K562 (cell line): ENCODE measurements around the gene CLCN1. TPM values are rescaled to one million over a fixed set of nuclear protein-coding genes. Genes with fewer than 3 reads are reported as not detected.
A peak's percentile ranks its signal among the peaks of the same experiment; 100 is the strongest.

Experiments
- ARHGAP35 ChIP-seq: fragments of 450-650 bp; IDR thresholded peaks from 2 replicates; pipeline ENCODE4 v1.6.1; 2018; ENCODE audit not compliant: partially characterized antibody
- ATF7 ChIP-seq: fragments of 450-650 bp; IDR thresholded peaks from 2 replicates; pipeline ENCODE4 v1.7.1; 2014; ENCODE audit warnings: mild to moderate bottlenecking, moderate library complexity
- CAMTA2 ChIP-seq: fragments of 250-450 bp; sonication (Bioruptor Pico); conservative IDR thresholded peaks from 2 replicates; pipeline ENCODE4 v1.5.1; 2022
- CHD2 ChIP-seq: IDR thresholded peaks from 2 replicates; pipeline ENCODE4 v1.6.1; 2011; ENCODE audit warnings: low read depth, low read length
- EGR1 ChIP-seq: fragments of 450-650 bp; conservative IDR thresholded peaks from 2 replicates; pipeline ENCODE4 v1.6.1; 2017; ENCODE audit warnings: mild to moderate bottlenecking
- HDAC6 ChIP-seq: IDR thresholded peaks from 2 replicates; pipeline ENCODE4 v1.6.1; 2012; ENCODE audit warnings: low read depth, mild to moderate bottlenecking, control low read depth, inconsistent platforms, low read length, moderate library complexity
- HDAC8 ChIP-seq: fragments of 450-650 bp; IDR thresholded peaks from 2 replicates; pipeline ENCODE4 v1.6.1; 2016; ENCODE audit warnings: mild to moderate bottlenecking, missing genetic modification characterization, moderate library complexity, missing compliant biosample characterization
- HLTF ChIP-seq: fragments of 450-650 bp; IDR thresholded peaks from 2 replicates; pipeline ENCODE4 v1.6.1; 2016
- KAT8 ChIP-seq: fragments of 450-650 bp; IDR thresholded peaks from 2 replicates; pipeline ENCODE4 v1.6.1; 2016; ENCODE audit warnings: low read depth, mild to moderate bottlenecking
- MTA1 ChIP-seq: fragments of 450-650 bp; IDR thresholded peaks from 2 replicates; pipeline ENCODE4 v1.6.1; 2017; ENCODE audit warnings: borderline replicate concordance
- MTF1 ChIP-seq: fragments of 250-450 bp; sonication (Bioruptor Pico); IDR thresholded peaks from 2 replicates; pipeline ENCODE4 v1.9.0; 2021; ENCODE audit warnings: moderate library complexity, mild to moderate bottlenecking, inconsistent platforms, borderline replicate concordance
- NELFE ChIP-seq: IDR thresholded peaks from 2 replicates; pipeline ENCODE4 v1.6.1; 2011; ENCODE audit warnings: mild to moderate bottlenecking; ENCODE audit not compliant: insufficient read depth, insufficient read length
- NEUROD1 ChIP-seq: fragments of 150-350 bp; IDR thresholded peaks from 2 replicates; pipeline ENCODE4 v1.6.1; 2014; ENCODE audit warnings: borderline replicate concordance, low read length, low read depth; ENCODE audit not compliant: partially characterized antibody
- NFIC ChIP-seq: fragments of 450-650 bp; IDR thresholded peaks from 2 replicates; pipeline ENCODE4 v1.6.1; 2017; ENCODE audit warnings: mild to moderate bottlenecking, inconsistent platforms
- NFXL1 ChIP-seq: fragments of 450-650 bp; formaldehyde crosslinking; IDR thresholded peaks from 2 replicates; pipeline ENCODE4 v1.4.0; 2021; ENCODE audit warnings: mild to moderate bottlenecking
- NR2C2 ChIP-seq, 2 experiments: fragments of 200-800 bp in 1 of 2; sonication (Bioruptor generic) in 1 of 2; sonication (generic) in 1 of 2; formaldehyde crosslinking in 1 of 2; IDR thresholded peaks; 2 replicates each; pipeline versions ENCODE4 v1.6.1 to v1.8.0; 2016 to 2022; ENCODE audit warnings: mild to moderate bottlenecking in 1 of 2, missing compliant biosample characterization in 1 of 2, missing genetic modification characterization in 1 of 2, missing genetic modification reagents in 1 of 2
- OTX1 ChIP-seq: fragments of 450-650 bp; formaldehyde crosslinking; IDR thresholded peaks from 2 replicates; pipeline ENCODE4 v1.4.0; 2022; ENCODE audit warnings: mild to moderate bottlenecking
- PML ChIP-seq: IDR thresholded peaks from 2 replicates; pipeline ENCODE4 v1.6.1; 2012; ENCODE audit warnings: low read length, inconsistent platforms
- POLR2AphosphoS5 ChIP-seq: IDR thresholded peaks from 2 replicates; pipeline ENCODE4 v1.6.1; 2011; ENCODE audit warnings: mild to moderate bottlenecking, low read depth, low read length, moderate library complexity; ENCODE audit not compliant: control insufficient read depth, insufficient read depth
- RBM39 ChIP-seq: fragments of 200-400 bp; formaldehyde crosslinking; optimal IDR thresholded peaks from 2 replicates; pipeline ENCODE3; 2018; ENCODE audit warnings: low read depth, low read length
- SREBF1 ChIP-seq: fragments of 150-350 bp; IDR thresholded peaks from 2 replicates; pipeline ENCODE4 v1.6.1; 2014; ENCODE audit warnings: antibody characterized with exemption, low read depth, low read length, borderline replicate concordance
- STAT5B ChIP-seq: fragments of 250-450 bp; sonication (Bioruptor Pico); IDR thresholded peaks from 2 replicates; pipeline ENCODE4 v1.8.0; 2021; ENCODE audit warnings: mild to moderate bottlenecking, inconsistent platforms
- TARDBP ChIP-seq: fragments of 450-650 bp; IDR thresholded peaks from 2 replicates; pipeline ENCODE4 v1.6.1; 2016
- TOE1 ChIP-seq, 2 experiments: fragments of 450-650 bp in 1 of 2; sonication (generic) in 1 of 2; formaldehyde crosslinking in 1 of 2; IDR thresholded peaks; 2 replicates each; pipeline versions ENCODE4 v1.7.1 to v1.8.0; 2016 to 2022; ENCODE audit warnings: borderline replicate concordance in 2 of 2, mild to moderate bottlenecking in 2 of 2, antibody characterized with exemption in 1 of 2, inconsistent platforms in 1 of 2, low read depth in 1 of 2, missing genetic modification reagents in 1 of 2, moderate library complexity in 1 of 2
- ZC3H8 ChIP-seq: fragments of 450-650 bp; IDR thresholded peaks from 2 replicates; pipeline ENCODE4 v1.6.1; 2017
- ZNF124 ChIP-seq: sonication (generic); formaldehyde crosslinking; IDR thresholded peaks from 2 replicates; pipeline ENCODE4 v1.8.1; 2022; ENCODE audit warnings: missing genetic modification reagents
- ZNF212 ChIP-seq: fragments of 450-650 bp; formaldehyde crosslinking; IDR thresholded peaks from 2 replicates; pipeline ENCODE4 v1.4.0; 2020; ENCODE audit warnings: mild to moderate bottlenecking
- ZNF274 ChIP-seq: IDR thresholded peaks from 2 replicates; pipeline ENCODE4 v1.6.1; 2011; ENCODE audit warnings: low read depth, mild to moderate bottlenecking, low read length, moderate library complexity, borderline replicate concordance
- ZNF324 ChIP-seq: fragments of 250-450 bp; sonication (Bioruptor Pico); IDR thresholded peaks from 2 replicates; pipeline ENCODE4 v1.4.0; 2020; ENCODE audit warnings: mild to moderate bottlenecking
- ZNF507 ChIP-seq: conservative IDR thresholded peaks from 2 replicates; pipeline ENCODE4 v1.6.1; 2017; ENCODE audit warnings: missing genetic modification characterization, missing compliant biosample characterization
- ZNF644 ChIP-seq: fragments of 200-800 bp; sonication (Bioruptor generic); IDR thresholded peaks from 2 replicates; pipeline ENCODE4 v1.6.1; 2016; ENCODE audit warnings: low read depth, missing genetic modification characterization, missing compliant biosample characterization
- ZNF76 ChIP-seq: fragments of 250-450 bp; sonication (Bioruptor Pico); IDR thresholded peaks from 2 replicates; pipeline ENCODE4 v1.4.0; 2020; ENCODE audit warnings: mild to moderate bottlenecking, moderate library complexity, borderline replicate concordance
- ZNF780A ChIP-seq: fragments of 250-450 bp; sonication (Bioruptor Pico); IDR thresholded peaks from 2 replicates; pipeline ENCODE4 v1.5.0; 2021; ENCODE audit warnings: mild to moderate bottlenecking
- polyA plus RNA-seq, 8 experiments: library from polyadenylated mRNA; depleted of rRNA in 4 of 8; stranded (reverse) in 5 of 8; unstranded in 3 of 8; fragments of >200 nt; fragmentation: Nextera tagmentation in 2 of 8; fragmentation: Illumina TruSeq in 1 of 8; extraction: Ambion mirVana in 2 of 8; extraction: Trizol in 1 of 8; gene quantifications; 2 replicates each; pipeline versions ENCODE4 v1.2.1 to v1.2.3, GENCODE V29; 2011 to 2014; ENCODE audit warnings: inconsistent platforms in 1 of 8, missing spikeins in 1 of 8
- total RNA-seq, 7 experiments: library from RNA; depleted of rRNA in 6 of 7; stranded (reverse); fragments of >200 nt in 6 of 7; fragmentation: Illumina TruSeq in 2 of 7; extraction: Trizol in 2 of 7; gene quantifications; 2 replicates each; pipeline versions ENCODE4 v1.2.1 to v1.2.3, GENCODE V29; 2011 to 2021; ENCODE audit warnings: low replicate concordance in 1 of 7

The CLCN1 gene
- total and polyA plus RNA-seq, 9 of the 15 experiments (the other 6 are each of a cell fraction or from before 2014, with no cell fraction given), result 0.01 to 0.11 (median 0.04) TPM; not detected in 4

DNA sequence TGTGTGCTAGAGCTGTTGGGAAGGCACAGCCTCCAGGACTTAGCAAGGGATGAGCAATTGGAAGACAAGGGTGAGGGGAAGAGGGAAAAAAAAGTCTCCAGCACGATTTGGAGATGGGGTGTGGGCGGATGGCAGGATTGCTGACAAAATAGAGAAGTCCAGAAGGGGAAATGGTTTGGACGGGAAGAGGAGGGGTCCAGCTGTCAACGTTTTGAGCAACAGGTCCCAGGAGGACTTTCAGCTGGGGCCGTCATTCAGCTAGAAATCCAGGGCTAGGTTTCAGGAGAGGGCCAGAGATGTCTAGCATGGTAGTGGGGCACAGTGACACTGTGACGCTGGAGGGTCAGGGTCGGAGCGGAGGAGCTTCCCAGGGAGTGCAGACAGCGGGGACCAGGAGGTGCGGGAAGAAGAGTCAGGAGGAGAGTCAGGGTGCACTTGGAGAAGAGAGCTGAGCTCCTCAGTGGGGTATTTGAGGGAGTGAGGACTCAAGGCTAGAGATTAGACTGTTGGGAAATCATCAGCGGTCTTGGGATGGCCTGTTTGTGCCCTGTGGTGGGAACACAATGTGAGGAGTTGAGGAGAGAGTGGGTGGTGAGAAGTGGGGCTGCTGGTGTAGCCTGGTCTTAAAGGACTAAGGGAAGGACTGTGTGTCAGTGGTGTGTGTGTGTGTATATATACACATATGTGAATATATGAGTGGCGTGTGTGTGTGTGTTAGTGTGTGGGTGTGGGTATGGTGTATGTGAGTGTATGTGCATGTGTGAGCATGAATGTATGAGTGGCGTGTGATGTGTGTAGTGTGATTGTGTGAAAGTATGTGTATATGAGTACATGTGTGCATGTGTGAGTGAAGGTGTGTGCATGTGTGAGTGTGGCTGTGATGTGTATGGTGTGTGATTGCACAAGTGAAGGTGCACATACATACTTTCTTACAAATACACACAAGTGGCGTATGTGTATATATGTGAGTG lies 69.0 kb downstream of the CLCN1 start (continued):
- TF ChIP-seq ZNF644 (tag) (no peak), TARDBP (peak; percentile 27; the same call in 1 of the 2 replicates), ZNF274 (no peak), ATF7 (no peak), HLTF (peak; percentile 36; the same call in 1 of the 2 replicates), POLR2AphosphoS5 (peak; percentile 26; the same call in 1 of the 2 replicates), NR2C2 (CRISPR knock-in tag; IDR thresholded peaks at IDR 0.05) (no peak), NR2C2 (tag; IDR thresholded peaks at IDR 0.05) (no peak), SREBF1 (no peak), ARHGAP35 (peak; percentile 63), ZNF324 (CRISPR knock-in tag) (no peak), CHD2 (no peak), ZNF212 (CRISPR knock-in tag) (no peak), PML (no peak), NFIC (no peak), CAMTA2 (CRISPR knock-in tag) (no peak), RBM39 (no peak), ZNF780A (no peak), MTF1 (CRISPR knock-in tag) (no peak), TOE1 (IDR thresholded peaks at IDR 0.05; ENCODE audit: borderline replicate concordance) (no peak), TOE1 (CRISPR knock-in tag; IDR thresholded peaks at IDR 0.05; ENCODE audit: borderline replicate concordance, low read depth) (0 out of 2 replicates have a peak, but pooled peaks have one; percentile 34), HDAC8 (tag) (no peak), STAT5B (CRISPR knock-in tag) (no peak), MTA1 (no peak), KAT8 (no peak), EGR1 (peak; percentile 41; the same call in 1 of the 2 replicates), NELFE (no peak), ZNF507 (no peak), ZC3H8 (no peak), ZNF76 (CRISPR knock-in tag) (no peak), NFXL1 (CRISPR knock-in tag) (no peak), HDAC6 (no peak), NEUROD1 (no peak), ZNF124 (no peak), OTX1 (CRISPR knock-in tag) (peak; percentile 85)
